A549 (cell line): ENCODE results near the gene INO80.

Experiments
- RFX5 ChIP-seq: fragments of 450-650 bp; IDR thresholded peaks from 2 replicates; pipeline ENCODE4 v1.7.1; 2014; ENCODE audit warnings: antibody characterized with exemption, mild to moderate bottlenecking, moderate library complexity
- TF ChIP-seq, protein P1 (sequence below): IDR thresholded peaks from 2 replicates; pipeline ENCODE4 v1.6.1; 2012
- TF ChIP-seq, protein P2 (sequence below): fragments of >200 bp; sonication (Bioruptor Twin); formaldehyde crosslinking; IDR thresholded peaks from 3 replicates; pipeline ENCODE4 v1.5.1; 2016
- TF ChIP-seq, protein P3 (sequence below): fragments of 450-650 bp; IDR thresholded peaks from 2 replicates; pipeline ENCODE4 v1.6.1; 2014; ENCODE audit warnings: antibody characterized with exemption

DNA sequence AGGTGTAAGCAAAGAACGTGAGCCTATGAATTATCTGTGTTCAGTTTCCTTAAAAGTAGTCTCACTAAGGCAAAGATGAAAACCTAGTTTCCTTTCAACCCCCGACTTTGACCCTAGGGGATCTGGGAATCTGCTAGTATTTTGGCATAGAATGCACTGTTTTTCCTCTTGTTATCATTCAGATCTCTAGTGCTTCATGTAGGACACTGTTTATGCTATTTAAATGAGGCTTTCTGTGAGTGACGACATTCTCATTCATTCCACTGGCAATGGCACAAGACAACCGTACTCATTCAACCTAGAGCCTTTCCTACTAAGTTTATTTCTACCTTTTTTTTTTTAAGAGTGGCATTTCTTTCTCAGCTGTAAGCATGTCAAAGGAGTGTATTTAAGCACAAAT is 95.8 kb downstream of the INO80 start:
- TF ChIP-seq, protein P1, sequence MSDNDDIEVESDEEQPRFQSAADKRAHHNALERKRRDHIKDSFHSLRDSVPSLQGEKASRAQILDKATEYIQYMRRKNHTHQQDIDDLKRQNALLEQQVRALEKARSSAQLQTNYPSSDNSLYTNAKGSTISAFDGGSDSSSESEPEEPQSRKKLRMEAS: no peak
- no peak for TF ChIP-seq RFX5
- TF ChIP-seq, protein P2, sequence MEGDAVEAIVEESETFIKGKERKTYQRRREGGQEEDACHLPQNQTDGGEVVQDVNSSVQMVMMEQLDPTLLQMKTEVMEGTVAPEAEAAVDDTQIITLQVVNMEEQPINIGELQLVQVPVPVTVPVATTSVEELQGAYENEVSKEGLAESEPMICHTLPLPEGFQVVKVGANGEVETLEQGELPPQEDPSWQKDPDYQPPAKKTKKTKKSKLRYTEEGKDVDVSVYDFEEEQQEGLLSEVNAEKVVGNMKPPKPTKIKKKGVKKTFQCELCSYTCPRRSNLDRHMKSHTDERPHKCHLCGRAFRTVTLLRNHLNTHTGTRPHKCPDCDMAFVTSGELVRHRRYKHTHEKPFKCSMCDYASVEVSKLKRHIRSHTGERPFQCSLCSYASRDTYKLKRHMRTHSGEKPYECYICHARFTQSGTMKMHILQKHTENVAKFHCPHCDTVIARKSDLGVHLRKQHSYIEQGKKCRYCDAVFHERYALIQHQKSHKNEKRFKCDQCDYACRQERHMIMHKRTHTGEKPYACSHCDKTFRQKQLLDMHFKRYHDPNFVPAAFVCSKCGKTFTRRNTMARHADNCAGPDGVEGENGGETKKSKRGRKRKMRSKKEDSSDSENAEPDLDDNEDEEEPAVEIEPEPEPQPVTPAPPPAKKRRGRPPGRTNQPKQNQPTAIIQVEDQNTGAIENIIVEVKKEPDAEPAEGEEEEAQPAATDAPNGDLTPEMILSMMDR: no peak
- TF ChIP-seq, protein P3, sequence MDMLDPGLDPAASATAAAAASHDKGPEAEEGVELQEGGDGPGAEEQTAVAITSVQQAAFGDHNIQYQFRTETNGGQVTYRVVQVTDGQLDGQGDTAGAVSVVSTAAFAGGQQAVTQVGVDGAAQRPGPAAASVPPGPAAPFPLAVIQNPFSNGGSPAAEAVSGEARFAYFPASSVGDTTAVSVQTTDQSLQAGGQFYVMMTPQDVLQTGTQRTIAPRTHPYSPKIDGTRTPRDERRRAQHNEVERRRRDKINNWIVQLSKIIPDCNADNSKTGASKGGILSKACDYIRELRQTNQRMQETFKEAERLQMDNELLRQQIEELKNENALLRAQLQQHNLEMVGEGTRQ: no peak
